GM10266 (cell line): ENCODE measurements around the gene MBOAT2.

Experiments
- DNase-seq: peaks from one replicate; pipeline ENCODE4 v3.0.0; 2012; ENCODE audit errors: extremely low spot score
- CTCF ChIP-seq: IDR thresholded peaks from 2 replicates; pipeline ENCODE4 v1.5.1; 2012; ENCODE audit warnings: mild to moderate bottlenecking, low read depth; ENCODE audit not compliant: control insufficient read depth, insufficient read depth; ENCODE audit errors: missing control alignments

MBOAT2 gene

GRCh38 chr2:8992643-8993042 is 10.8 kb downstream of the MBOAT2 start:
- TF ChIP-seq CTCF, result no peak
- DNase-seq, result no peak

GRCh38 chr2:8989536-8990079 is 13.9 kb downstream of the MBOAT2 start:
- TF ChIP-seq CTCF, result no peak
- DNase-seq, result no peak

- no peak for TF ChIP-seq CTCF
- no peak for DNase-seq
Measured at GRCh38 chr2:8987410-8987809, 16.1 kb downstream of the MBOAT2 start.

- DNase-seq, result no peak
- TF ChIP-seq CTCF, result peak; percentile 54
Measured at GRCh38 chr2:8986327-8986976, 17.0 kb downstream of the MBOAT2 start.

GRCh38 chr2:8985561-8986326 is 17.7 kb downstream of the MBOAT2 start:
- DNase-seq, result no peak
- no peak for TF ChIP-seq CTCF

GRCh38 chr2:8984855-8985254 is 18.6 kb downstream of the MBOAT2 start:
- no peak for TF ChIP-seq CTCF

GRCh38 chr2:8984157-8984556 is 19.3 kb downstream of the MBOAT2 start:
- no peak for DNase-seq
- TF ChIP-seq CTCF, result no peak

More at GRCh38 chr2:8984855-8985254, 18.6 kb downstream of the MBOAT2 start:
- DNase-seq, result no peak
